Lung (tissue), 12 donors: ENCODE data around the gene RAD18. TPM values are rescaled to one million over a fixed set of nuclear protein-coding genes. Genes with fewer than 3 reads are reported as not detected.

Experiments used
- ATAC-seq: fragments of 200-7000 bp; cut with Tn5 transposase; one replicate; pipeline ENCODE4 v1.9.1; 2020; ENCODE audit warnings: moderate number of reproducible peaks; ENCODE audit not compliant: insufficient read depth, low FRiP score
- DNase-seq, 3 donors: peaks; one replicate each; pipeline ENCODE4 v3.0.0-alpha.2; 2013 to 2017
- H3K27ac ChIP-seq, 2 donors: one replicate each; pipeline ENCODE4 v1.5.1; 2013; ENCODE audit warnings: mild to moderate bottlenecking in 2 of 2, moderate library complexity in 2 of 2, control low read depth in 1 of 2, inconsistent platforms in 1 of 2, low read depth in 1 of 2, low read length in 1 of 2
- H3K27me3 ChIP-seq, 3 donors: one replicate each; pipeline ENCODE4 v1.5.1; 2013; ENCODE audit warnings: low read length in 2 of 3; ENCODE audit not compliant: control insufficient read depth in 3 of 3, insufficient read depth in 3 of 3
- H3K36me3 ChIP-seq, 4 donors: one replicate each; pipeline ENCODE4 v1.5.1; 2013; ENCODE audit warnings: low read length in 4 of 4, mild to moderate bottlenecking in 1 of 4, moderate library complexity in 1 of 4; ENCODE audit not compliant: control insufficient read depth in 4 of 4, insufficient read depth in 4 of 4
- H3K4me1 ChIP-seq, 5 donors: one replicate each; pipeline ENCODE4 v1.5.1; 2013; ENCODE audit warnings: low read length in 5 of 5, mild to moderate bottlenecking in 2 of 5, moderate library complexity in 1 of 5; ENCODE audit not compliant: control insufficient read depth in 5 of 5, insufficient read depth in 5 of 5
- H3K4me3 ChIP-seq: one replicate; pipeline ENCODE4 v1.5.1; 2013; ENCODE audit warnings: mild to moderate bottlenecking, control low read depth, moderate library complexity
- H3K9ac ChIP-seq, 2 donors: one replicate each; pipeline ENCODE4 v1.5.1; 2013; ENCODE audit warnings: low read length in 2 of 2, control low read depth in 1 of 2; ENCODE audit not compliant: insufficient read depth in 1 of 2
- H3K9me3 ChIP-seq, 4 donors: one replicate each; pipeline ENCODE4 v1.5.1; 2013; ENCODE audit warnings: low read length in 3 of 4, mild to moderate bottlenecking in 1 of 4, moderate library complexity in 1 of 4; ENCODE audit not compliant: control insufficient read depth in 4 of 4, insufficient read depth in 3 of 4
- CTCF ChIP-seq: IDR thresholded peaks from 2 replicates; pipeline ENCODE4 v1.5.1; 2012; ENCODE audit warnings: mild to moderate bottlenecking; ENCODE audit errors: control extremely low read depth, extremely low read depth
- WGBS, 2 donors: extraction: QIAGEN DNeasy Blood & Tissue Kit; methylation state at CpG; one replicate each; pipeline ENCODE4 v1.1.7; 2013; 5-methylcytosine and 5-hydroxymethylcytosine counted together
- polyA plus RNA-seq, 2 donors: library from polyadenylated mRNA; stranded (reverse); fragments of 200-250 nt; gene quantifications; one replicate each; pipeline ENCODE4 v1.2.1, GENCODE V29; 2013
- total RNA-seq, 2 donors: library from RNA; depleted of rRNA in 1 of 2; stranded (reverse); fragments of >200 nt in 1 of 2; gene quantifications; one replicate each; pipeline ENCODE4 v1.2.1, GENCODE V29; 2014 to 2021
- donor health status: control.
- donor health status: control.
- donor health status: Bipolar disorder and iron deficiency.
- donor health status: healthy.
- donor health status: DM: yes; HTN: yes; CAD: no.

Gene RAD18
- total and polyA plus RNA-seq, 4 donors: 2.1 to 23.6 (median 6.3) TPM

DNA sequence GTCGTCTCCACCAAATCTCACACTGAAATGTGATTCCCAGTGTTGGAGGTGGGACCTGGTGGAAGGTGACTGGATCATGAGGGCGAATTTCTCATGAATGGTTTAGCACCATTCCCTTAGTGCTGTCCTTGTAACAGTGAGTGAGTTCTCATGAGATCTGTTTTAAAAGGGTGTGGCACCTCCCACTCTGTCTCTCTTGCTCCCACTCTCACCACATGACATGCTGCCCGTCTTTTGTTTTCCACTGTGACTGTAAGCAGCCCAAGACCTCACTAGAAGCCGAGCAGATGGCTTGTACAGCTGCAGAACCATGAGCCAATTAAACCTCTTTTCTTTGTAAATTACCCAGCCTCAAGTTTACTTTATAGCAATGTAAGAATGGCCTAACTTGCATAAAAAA, 21.2 kb downstream of the RAD18 start:
- peaks cover 0 to 2% (median 0%) of the 10 kb centered on the region in 4 donors for H3K9me3 ChIP-seq
- peaks cover 8 to 13% (median 10%) of the 10 kb centered on the region in 4 donors for H3K36me3 ChIP-seq
- H3K27ac ChIP-seq: no peak overlapping the region
- no peaks in the 10 kb centered on the region for H3K27me3 ChIP-seq
- no peak overlapping the region for H3K4me3 ChIP-seq
- H3K4me1 ChIP-seq: peaks cover 0 to 5% (median 0%) of the 10 kb centered on the region in 5 donors
- WGBS, 2 donors: 95 to 98% methylated on average over 4 of the region's 4 CpGs
- DNase-seq: no peak
- no peak overlapping the region for H3K9ac ChIP-seq
- no peak for TF ChIP-seq CTCF
- ATAC-seq: no peak

GRCh38 chr3:8938021-8938420, 25.3 kb downstream of the RAD18 start:
- Histone ChIP-seq H3K27ac (no peak overlapping the region), H3K4me3 (no peak overlapping the region), H3K36me3 (peaks cover 8 to 11% (median 9%) of the 10 kb centered on the region in 4 donors), H3K4me1 (peaks cover 0 to 5% (median 0%) of the 10 kb centered on the region in 5 donors), H3K9ac (no peak overlapping the region), H3K27me3 (no peaks in the 10 kb centered on the region), H3K9me3 (peaks cover 0 to 2% (median 0%) of the 10 kb centered on the region in 4 donors)
- WGBS, 2 donors: 79% methylated on average over 1 of the region's 1 CpG
- no peak for TF ChIP-seq CTCF
- DNase-seq: peak in 2 of 3 donors; percentile 6 to 13
- ATAC-seq: no peak

DNA sequence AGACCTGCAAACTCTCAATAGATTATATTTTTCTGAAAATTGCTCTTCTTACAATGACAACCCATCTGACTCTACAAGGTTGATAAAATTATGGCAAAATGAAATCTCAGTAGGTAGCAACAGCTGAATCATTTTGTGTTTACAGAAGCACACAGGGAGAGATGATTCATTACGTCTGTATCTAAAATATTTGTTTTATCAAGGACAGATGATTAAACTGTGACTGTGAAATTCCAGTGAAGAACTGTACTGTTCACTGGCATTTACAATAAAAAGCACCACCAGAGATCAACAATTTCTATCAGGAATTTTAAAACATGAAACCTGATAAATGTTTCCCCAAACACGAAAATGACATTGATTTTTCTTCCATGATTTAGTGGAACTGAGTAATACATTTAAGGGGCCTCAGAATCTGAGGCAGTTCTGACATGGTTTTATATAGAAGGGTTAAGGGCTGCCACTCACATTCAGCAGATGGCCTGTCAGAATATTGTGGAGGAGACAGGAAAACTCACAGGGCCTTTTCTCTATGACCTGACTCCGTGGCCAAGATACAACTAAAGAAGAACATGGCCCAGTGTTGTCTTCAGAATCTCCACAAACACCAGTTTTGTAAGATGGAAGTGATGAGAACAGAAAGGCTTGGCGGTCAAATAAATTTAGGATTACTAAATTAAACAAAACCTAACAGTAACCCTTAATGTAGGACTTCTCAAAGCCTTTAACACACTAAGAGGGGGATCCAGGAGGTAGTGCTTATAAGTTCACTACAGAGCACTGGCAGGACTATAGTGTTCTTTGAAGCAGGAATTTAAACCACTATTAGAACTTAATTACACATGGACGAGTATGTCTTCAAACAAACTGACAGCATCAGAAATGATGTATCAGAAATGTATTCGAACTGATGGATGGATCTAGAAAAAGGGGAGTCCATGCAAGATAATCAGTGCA, 25.9 kb downstream of the RAD18 start:
- H3K9ac ChIP-seq: no peak overlapping the region
- WGBS, 2 donors: 70 to 73% methylated on average over 6 of the region's 6 CpGs

More for the DNA sequence above, 25.9 kb downstream of the RAD18 start:
- H3K4me3 ChIP-seq: no peak overlapping the region
- H3K27ac ChIP-seq: peak overlapping the region in 1 of 2 donors; percentile 76
- H3K36me3 ChIP-seq: peaks cover 8 to 11% (median 9%) of the 10 kb centered on the region in 4 donors
- peaks cover 0 to 5% (median 0%) of the 10 kb centered on the region in 5 donors for H3K4me1 ChIP-seq
- no peak for TF ChIP-seq CTCF
- DNase-seq (no peak), ATAC-seq (peak; percentile 75)
- no peaks in the 10 kb centered on the region for H3K27me3 ChIP-seq
- no peaks in the 10 kb centered on the region for H3K9me3 ChIP-seq
